ENCODE data around the gene OSBPL2.

The OSBPL2 gene

GRCh38 chr20:62262064-62262463 lies 23.7 kb downstream of the OSBPL2 start:
- no peak for FAIRE-seq

- FAIRE-seq: no peak
Observed at GRCh38 chr20:62263396-62263795, 25.1 kb downstream of the OSBPL2 start.

GRCh38 chr20:62265365-62265764 lies 27.0 kb downstream of the OSBPL2 start:
- FAIRE-seq: no peak

- no peak for FAIRE-seq
Observed at GRCh38 chr20:62266340-62266739, 28.0 kb downstream of the OSBPL2 start.

- no peak for FAIRE-seq
Observed at GRCh38 chr20:62266851-62267250, 28.5 kb downstream of the OSBPL2 start.

- FAIRE-seq: no peak
Observed at GRCh38 chr20:62267543-62267942, 29.2 kb downstream of the OSBPL2 start.

- FAIRE-seq: no peak
Observed at GRCh38 chr20:62268228-62268900, 30.0 kb downstream of the OSBPL2 start.

- no peak for FAIRE-seq
Observed at GRCh38 chr20:62269378-62269777, 31.1 kb downstream of the OSBPL2 start.

GRCh38 chr20:62269871-62270270 lies 31.6 kb downstream of the OSBPL2 start:
- no peak for FAIRE-seq

- FAIRE-seq: no peak
Observed at GRCh38 chr20:62272200-62272599, 33.9 kb downstream of the OSBPL2 start.

- no peak for FAIRE-seq
Observed at GRCh38 chr20:62273416-62273815, 35.1 kb downstream of the OSBPL2 start.

- no peak for FAIRE-seq
Observed at GRCh38 chr20:62274332-62274950, 36.1 kb downstream of the OSBPL2 start.

- FAIRE-seq: no peak
Observed at GRCh38 chr20:62275219-62275618, 36.9 kb downstream of the OSBPL2 start.

- no peak for FAIRE-seq
Observed at GRCh38 chr20:62276439-62276838, 38.1 kb downstream of the OSBPL2 start.

GRCh38 chr20:62277253-62277652 lies 38.9 kb downstream of the OSBPL2 start:
- FAIRE-seq: no peak

GRCh38 chr20:62280303-62280702 lies 42.0 kb downstream of the OSBPL2 start:
- FAIRE-seq: no peak

GRCh38 chr20:62281161-62281933 lies 43.0 kb downstream of the OSBPL2 start:
- FAIRE-seq: no peak

- no peak for FAIRE-seq
Observed at GRCh38 chr20:62282103-62282502, 43.8 kb downstream of the OSBPL2 start.

GRCh38 chr20:62282877-62283503 lies 44.7 kb downstream of the OSBPL2 start:
- FAIRE-seq: no peak

- no peak for FAIRE-seq
Observed at GRCh38 chr20:62284448-62284847, 46.1 kb downstream of the OSBPL2 start.

- no peak for FAIRE-seq
Observed at GRCh38 chr20:62285151-62285550, 46.8 kb downstream of the OSBPL2 start.

GRCh38 chr20:62285722-62286121 lies 47.4 kb downstream of the OSBPL2 start:
- no peak for FAIRE-seq

- FAIRE-seq: no peak
Observed at GRCh38 chr20:62286493-62287064, 48.3 kb downstream of the OSBPL2 start.

Data from G401.6 (cell line).